Central memory CD8-positive, alpha-beta T cell (primary cell): ENCODE measurements around the gene APP.
"Not testable (repeated sequence)": the region's sequence is repeated elsewhere in the genome, so short reads cannot be mapped to it uniquely, and the experiment has no call there.

ENCODE experiments used
- ATAC-seq: fragments of 150-1000 bp; cut with Tn5 transposase; replicated peaks from 2 replicates; pipeline ENCODE4 v1.10.0; 2022; ENCODE audit warnings: mild to moderate bottlenecking, moderate FRiP score, moderate number of reproducible peaks; ENCODE audit not compliant: poor library complexity, severe bottlenecking; ENCODE audit errors: extremely low read depth
- DNase-seq, 2 donors: peaks; one replicate each; pipeline ENCODE4 v3.0.0; 2021; ENCODE audit warnings: low spot score in 2 of 2
- H3K27ac Mint-ChIP-seq: one replicate; pipeline ENCODE4 v1.8.0; 2022; ENCODE audit warnings: low read depth, mild to moderate bottlenecking, moderate library complexity, mixed read lengths
- H3K27me3 Mint-ChIP-seq: one replicate; pipeline ENCODE4 v1.8.0; 2022; ENCODE audit warnings: mixed read lengths
- H3K36me3 Mint-ChIP-seq: one replicate; pipeline ENCODE4 v1.8.0; 2022; ENCODE audit warnings: mild to moderate bottlenecking, moderate library complexity, mixed read lengths; ENCODE audit not compliant: insufficient read depth
- H3K4me1 Mint-ChIP-seq: one replicate; pipeline ENCODE4 v1.8.0; 2022; ENCODE audit warnings: mixed read lengths
- H3K4me3 Mint-ChIP-seq: one replicate; pipeline ENCODE4 v1.8.0; 2022; ENCODE audit warnings: mild to moderate bottlenecking, moderate library complexity, mixed read lengths
- H3K9me3 Mint-ChIP-seq: one replicate; pipeline ENCODE4 v1.8.0; 2022; ENCODE audit warnings: mixed read lengths

Gene APP

DNA sequence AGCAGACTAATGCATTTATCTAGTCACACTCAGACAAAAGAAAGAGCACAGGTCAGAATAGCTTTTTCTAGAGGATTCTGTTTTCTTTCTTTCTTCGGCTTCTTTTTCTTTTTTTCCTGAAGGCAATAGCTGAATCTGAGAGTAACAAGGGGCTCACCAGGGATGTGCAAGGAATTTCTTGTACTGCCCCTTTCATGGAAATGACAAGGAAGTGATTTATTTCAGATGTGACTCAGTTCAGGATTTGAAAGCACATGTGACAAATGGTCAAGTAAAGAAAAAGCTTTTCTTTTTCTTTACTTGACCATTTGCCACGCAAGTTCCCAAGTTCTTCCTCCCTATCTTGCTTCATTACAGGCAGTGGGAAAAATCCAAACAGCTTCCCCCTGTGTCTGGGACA, 233.8 kb downstream of the APP start:
- Mint-ChIP-seq H3K4me1 (no peaks in the 10 kb centered on the region), H3K36me3 (no peaks in the 10 kb centered on the region), H3K9me3 (no peaks in the 10 kb centered on the region), H3K27me3 (no peaks in the 10 kb centered on the region), H3K4me3 (no peak overlapping the region), H3K27ac (no peak overlapping the region)
- ATAC-seq (no peak), DNase-seq (no peak)

DNA sequence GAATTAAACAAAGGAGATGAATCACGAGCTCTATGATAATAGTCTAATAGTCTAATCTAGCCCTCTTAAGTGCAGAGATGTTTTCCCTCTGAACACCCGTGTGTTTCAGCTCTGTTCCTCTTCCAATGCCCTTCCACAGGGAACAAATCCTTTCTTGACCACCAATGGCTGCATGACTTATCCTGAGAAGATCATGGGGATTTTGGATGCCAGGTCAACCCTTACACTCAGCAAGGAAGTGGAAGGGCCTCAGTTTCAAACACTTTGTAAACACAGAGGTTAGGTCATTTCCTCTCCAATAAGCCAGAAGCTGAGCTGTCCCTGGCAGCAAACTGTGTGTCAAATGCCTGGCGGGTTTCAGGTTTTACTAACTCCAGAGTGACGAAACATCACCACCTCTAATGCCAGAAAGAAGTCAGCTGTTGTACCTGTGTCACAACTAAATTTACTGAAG, 235.8 kb downstream of the APP start:
- no peaks in the 10 kb centered on the region for H3K27me3 Mint-ChIP-seq
- no peak overlapping the region for H3K4me3 Mint-ChIP-seq
- no peak overlapping the region for H3K27ac Mint-ChIP-seq
- ATAC-seq (no peak), DNase-seq (no peak)
- H3K9me3 Mint-ChIP-seq = no peaks in the 10 kb centered on the region
- H3K4me1 Mint-ChIP-seq = no peaks in the 10 kb centered on the region
- H3K36me3 Mint-ChIP-seq = peaks cover 2% of the 10 kb centered on the region

DNA sequence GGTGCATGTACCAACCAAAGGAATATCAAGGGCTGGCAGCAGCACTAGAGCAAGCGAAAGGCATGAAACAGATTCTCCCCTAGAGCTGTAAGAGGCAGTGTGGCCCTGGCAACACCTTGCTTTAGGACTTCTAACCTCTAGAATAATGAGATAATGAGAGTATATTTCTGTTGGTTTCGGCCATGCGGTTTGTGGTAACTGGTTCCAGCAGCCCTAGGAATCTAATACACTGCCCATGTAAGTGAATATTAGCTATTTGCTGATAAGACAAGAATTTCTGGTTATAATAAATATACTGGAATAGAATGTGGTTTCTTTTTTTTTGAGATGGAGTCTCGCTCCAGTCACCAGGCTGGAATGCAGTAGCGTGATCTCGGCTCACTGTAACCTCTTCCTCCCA, 236.4 kb downstream of the APP start:
- no peaks in the 10 kb centered on the region for H3K27me3 Mint-ChIP-seq
- no peaks in the 10 kb centered on the region for H3K4me1 Mint-ChIP-seq
- no peaks in the 10 kb centered on the region for H3K9me3 Mint-ChIP-seq
- DNase-seq = no peak
- peaks cover 2% of the 10 kb centered on the region for H3K36me3 Mint-ChIP-seq
- no peak overlapping the region for H3K4me3 Mint-ChIP-seq
- ATAC-seq = no peak
- no peak overlapping the region for H3K27ac Mint-ChIP-seq

DNA sequence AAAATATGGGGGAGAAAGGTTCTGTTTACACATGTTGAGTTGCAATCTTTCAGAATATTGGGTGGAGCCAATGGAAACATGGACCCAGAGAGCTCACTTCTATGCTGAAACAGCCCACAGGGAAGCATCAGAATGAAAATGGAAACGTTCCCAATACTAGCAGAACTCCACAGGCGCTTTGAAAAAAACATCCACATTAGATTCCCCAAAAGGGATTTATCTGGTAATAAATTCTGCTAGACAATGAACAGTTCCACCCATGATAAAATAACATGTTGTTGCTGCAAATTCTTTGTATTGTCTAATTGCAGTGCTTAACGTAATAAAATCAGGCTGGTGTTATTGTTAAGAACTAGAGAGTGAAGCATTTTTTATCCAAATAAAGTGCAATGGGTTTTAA, 238.8 kb downstream of the APP start:
- H3K27ac Mint-ChIP-seq = no peak overlapping the region
- H3K27me3 Mint-ChIP-seq = no peaks in the 10 kb centered on the region
- H3K36me3 Mint-ChIP-seq = peaks cover 2% of the 10 kb centered on the region
- no peak overlapping the region for H3K4me3 Mint-ChIP-seq
- no peak for ATAC-seq
- no peaks in the 10 kb centered on the region for H3K9me3 Mint-ChIP-seq
- H3K4me1 Mint-ChIP-seq = no peaks in the 10 kb centered on the region
- no peak for DNase-seq

DNA sequence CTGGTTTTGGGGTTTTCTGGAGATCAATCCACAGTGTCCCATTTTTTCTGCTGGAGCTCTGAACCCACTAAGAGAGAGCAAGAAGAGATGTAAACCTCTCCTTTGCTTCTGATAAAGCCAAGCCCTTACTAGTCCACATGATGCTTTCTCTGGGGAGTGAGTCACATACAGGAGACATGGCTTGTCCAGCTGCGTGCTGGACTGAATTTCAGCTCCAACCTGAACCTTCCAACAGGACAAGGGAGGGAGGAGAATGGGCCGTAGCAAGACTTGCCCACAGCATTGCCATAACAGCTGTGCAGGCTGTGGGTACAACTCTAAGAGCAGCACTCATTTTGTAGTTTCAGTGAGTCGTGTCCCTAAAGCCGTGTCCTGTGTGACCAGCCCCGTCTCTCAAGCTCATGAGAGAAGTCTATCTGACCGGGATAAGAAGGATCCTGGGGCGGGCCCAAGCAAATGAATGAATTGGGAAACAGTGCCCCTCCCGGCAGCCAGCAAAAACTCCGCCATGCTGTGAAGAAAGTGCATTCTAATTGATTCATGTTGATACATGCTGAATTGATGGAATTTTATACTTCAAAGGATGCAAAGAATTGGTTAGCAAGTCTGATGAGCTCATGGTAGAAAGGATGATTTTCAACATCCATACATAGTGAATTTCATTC, 240.6 kb downstream of the APP start:
- DNase-seq (no peak), ATAC-seq (no peak)
- no peaks in the 10 kb centered on the region for H3K27me3 Mint-ChIP-seq
- H3K4me1 Mint-ChIP-seq = no peaks in the 10 kb centered on the region
- H3K4me3 Mint-ChIP-seq = no peak overlapping the region
- no peak overlapping the region for H3K27ac Mint-ChIP-seq
- peaks cover 2% of the 10 kb centered on the region for H3K36me3 Mint-ChIP-seq
- H3K9me3 Mint-ChIP-seq = peaks cover 4% of the 10 kb centered on the region

DNA sequence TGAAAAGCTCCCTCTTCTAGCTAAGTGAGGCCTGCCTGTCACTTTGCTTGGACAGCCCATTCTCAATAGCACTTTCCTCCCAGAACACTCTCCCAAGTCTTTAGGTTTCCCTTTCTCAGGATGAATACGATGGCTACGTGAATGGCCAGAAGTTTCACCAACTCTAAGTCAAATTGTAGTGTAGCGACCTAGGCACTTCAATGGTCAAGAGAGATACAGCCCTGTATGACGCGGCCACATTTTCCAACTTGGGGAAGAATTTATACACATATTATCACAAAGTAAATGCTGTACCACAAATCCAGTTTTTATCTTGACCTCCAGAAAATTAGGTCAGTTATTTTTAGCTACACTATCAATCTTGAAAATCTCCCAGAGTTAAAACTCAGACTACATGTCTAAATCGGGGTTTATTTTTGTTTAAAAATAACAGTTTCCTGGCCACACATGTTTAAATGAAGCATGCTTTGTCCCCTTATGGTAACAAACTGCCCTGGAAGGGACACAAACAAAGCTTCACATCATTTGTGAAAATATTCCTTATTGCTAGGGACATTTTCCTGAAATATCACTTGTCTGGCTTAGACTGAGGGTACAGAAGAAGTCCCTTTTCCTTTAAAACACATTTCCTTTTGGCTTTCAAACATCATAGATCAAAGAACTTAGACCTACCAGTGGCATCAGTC, 243.2 kb downstream of the APP start:
- H3K27ac Mint-ChIP-seq = no peak overlapping the region
- no peaks in the 10 kb centered on the region for H3K4me1 Mint-ChIP-seq
- DNase-seq (no peak), ATAC-seq (no peak)
- H3K9me3 Mint-ChIP-seq = peaks cover 5% of the 10 kb centered on the region
- no peak overlapping the region for H3K4me3 Mint-ChIP-seq
- H3K27me3 Mint-ChIP-seq = no peaks in the 10 kb centered on the region
- peaks cover 2% of the 10 kb centered on the region for H3K36me3 Mint-ChIP-seq

DNA sequence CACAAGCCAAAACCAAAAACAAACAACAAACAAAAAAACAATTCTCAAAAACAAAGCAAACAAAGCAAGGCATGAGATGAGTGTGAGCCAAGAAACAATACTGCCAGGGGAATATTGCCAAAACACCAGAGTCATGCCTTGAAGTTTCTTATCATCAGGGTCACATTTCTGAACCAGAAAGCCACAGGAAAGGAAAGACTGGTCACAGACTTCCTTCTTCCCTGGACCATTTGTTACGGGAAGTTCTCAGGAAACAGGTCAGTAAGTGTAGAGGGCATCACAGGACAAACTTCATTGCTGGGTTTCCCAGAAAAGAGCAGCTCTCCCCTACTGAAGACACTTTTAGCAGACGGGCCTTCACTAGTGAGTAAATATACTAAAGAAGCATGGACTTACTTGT, 244.6 kb downstream of the APP start:
- H3K27ac Mint-ChIP-seq = no peak overlapping the region

DNA sequence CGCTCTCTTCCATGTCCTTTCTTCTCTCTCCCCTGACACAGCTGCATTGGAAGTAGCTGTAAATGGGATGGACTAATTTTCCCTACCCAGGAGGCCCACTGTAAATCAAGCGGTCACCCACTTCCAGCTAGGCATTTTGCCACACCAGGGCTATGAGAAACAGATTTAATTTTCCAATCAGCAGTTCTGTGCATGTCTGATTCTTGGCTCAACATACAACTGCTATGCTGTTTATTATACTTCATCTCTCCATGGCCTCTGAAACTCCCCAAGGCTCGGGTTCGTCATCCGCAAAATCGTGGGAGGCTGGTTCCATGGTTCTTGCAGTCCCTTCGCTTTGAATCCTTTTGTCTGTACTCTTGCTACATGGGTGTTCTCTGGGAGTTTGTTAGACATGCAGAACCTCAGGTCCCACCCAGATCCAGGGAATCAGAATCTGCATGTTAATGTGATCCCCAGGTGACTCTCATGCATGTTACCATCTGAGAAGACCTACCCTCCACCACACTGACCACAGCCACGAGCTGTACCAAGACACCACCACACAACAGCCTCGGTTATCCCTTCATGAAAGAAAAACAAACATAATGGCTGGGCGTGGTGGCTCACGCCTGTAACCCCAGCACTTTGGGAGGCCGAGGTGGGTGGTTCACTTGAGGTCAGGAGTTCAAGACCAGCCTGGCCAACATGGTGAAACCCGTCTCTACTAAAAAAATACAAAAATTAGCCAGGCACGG, 245.3 kb downstream of the APP start:
- no peaks in the 10 kb centered on the region for H3K27me3 Mint-ChIP-seq
- no peaks in the 10 kb centered on the region for H3K4me1 Mint-ChIP-seq
- H3K36me3 Mint-ChIP-seq = peaks cover 2% of the 10 kb centered on the region
- no peak for ATAC-seq
- no peak for DNase-seq
- H3K4me3 Mint-ChIP-seq = no peak overlapping the region
- H3K27ac Mint-ChIP-seq = no peak overlapping the region
- H3K9me3 Mint-ChIP-seq = peaks cover 5% of the 10 kb centered on the region

More for the DNA sequence above, 244.6 kb downstream of the APP start:
- Mint-ChIP-seq H3K36me3 (peaks cover 2% of the 10 kb centered on the region), H3K4me1 (no peaks in the 10 kb centered on the region), H3K9me3 (peaks cover 5% of the 10 kb centered on the region), H3K4me3 (no peak overlapping the region), H3K27me3 (no peaks in the 10 kb centered on the region)
- ATAC-seq (no peak), DNase-seq (no peak)

DNA sequence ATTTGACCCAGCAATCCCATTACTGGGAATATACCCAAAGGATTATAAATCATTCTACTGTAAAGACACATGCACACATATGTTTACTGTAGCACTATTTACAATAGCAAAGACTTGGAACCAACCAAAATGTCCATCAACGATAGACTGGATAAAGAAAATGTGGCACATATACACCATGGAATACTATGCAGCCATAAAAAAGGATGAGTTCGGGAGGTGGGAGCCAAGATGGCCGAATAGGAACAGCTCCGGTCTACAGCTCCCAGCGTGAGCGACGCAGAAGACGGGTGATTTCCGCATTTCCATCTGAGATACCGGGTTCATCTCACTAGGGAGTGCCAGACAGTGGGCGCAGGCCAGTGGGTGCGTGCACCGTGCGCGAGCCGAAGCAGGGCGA, 252.4 kb downstream of the APP start:
- not testable (repeated sequence) for DNase-seq, ATAC-seq, H3K27ac Mint-ChIP-seq, H3K4me1 Mint-ChIP-seq, H3K4me3 Mint-ChIP-seq, H3K27me3 Mint-ChIP-seq, H3K36me3 Mint-ChIP-seq
- H3K9me3 Mint-ChIP-seq = peaks cover 10% of the 10 kb centered on the region

DNA sequence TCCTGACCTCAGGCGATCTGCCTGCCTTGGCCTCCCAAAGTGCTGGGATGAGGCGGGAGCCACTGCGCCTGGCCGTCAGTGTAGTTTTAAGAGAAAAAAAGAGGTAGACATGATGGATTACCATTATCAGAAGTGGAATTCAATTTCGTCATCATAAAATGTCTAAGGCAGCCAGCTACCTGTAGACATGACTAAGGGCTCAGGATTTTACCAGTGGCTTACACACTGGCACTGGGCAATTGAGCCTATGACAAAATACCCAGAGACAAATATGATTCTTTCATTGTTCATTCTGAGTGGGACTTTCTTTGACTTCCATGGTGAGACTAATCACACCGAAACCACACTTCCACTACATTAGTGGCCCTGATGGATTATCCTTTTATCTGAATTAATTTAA, 254.3 kb downstream of the APP start:
- H3K27me3 Mint-ChIP-seq = peaks cover 8% of the 10 kb centered on the region
- no peak overlapping the region for H3K27ac Mint-ChIP-seq
- no peaks in the 10 kb centered on the region for H3K36me3 Mint-ChIP-seq
- no peak for ATAC-seq
- no peak for DNase-seq
- no peaks in the 10 kb centered on the region for H3K4me1 Mint-ChIP-seq
- no peak overlapping the region for H3K4me3 Mint-ChIP-seq
- peaks cover 10% of the 10 kb centered on the region for H3K9me3 Mint-ChIP-seq

DNA sequence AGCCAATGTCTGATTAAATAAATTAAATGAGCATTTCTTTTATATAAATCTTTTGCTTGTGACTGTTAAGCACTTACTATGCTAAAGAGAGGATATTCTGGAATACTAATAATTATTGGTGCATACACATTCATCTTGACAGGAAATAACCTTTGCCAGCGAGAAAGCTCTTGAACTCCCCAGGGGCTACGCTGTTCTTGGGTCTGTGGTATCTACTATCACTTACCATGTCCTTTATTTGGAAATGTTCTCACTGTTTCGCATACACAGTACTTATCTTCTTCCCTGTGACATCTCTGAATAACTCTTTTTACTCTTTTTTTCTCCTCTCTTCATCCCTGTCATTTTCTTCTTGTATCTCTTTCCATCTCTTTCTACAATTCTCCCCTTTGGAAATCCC, 257.1 kb downstream of the APP start:
- Mint-ChIP-seq H3K27me3 (peaks cover 8% of the 10 kb centered on the region), H3K4me3 (no peak overlapping the region), H3K36me3 (no peaks in the 10 kb centered on the region), H3K27ac (no peak overlapping the region), H3K9me3 (peaks cover 10% of the 10 kb centered on the region), H3K4me1 (no peaks in the 10 kb centered on the region)
- DNase-seq (no peak), ATAC-seq (no peak)

DNA sequence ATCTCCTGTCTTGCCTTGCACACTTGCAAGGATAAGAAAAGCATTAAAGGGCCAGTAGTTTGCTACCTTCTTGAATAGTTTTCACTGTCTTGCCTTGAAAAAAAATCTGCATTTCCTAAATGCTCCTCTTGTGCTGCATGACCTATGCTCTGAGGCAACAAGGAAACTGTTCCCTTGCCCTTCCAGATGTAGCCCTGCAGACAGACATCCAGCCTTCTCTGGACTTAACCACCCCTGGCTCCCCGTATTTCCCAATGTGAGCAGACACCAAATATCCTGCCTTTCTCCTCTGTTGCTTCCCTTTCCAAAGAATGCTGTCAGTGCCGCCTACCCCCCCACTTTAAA, 258.2 kb downstream of the APP start:
- Mint-ChIP-seq H3K27ac (no peak overlapping the region), H3K4me1 (no peaks in the 10 kb centered on the region), H3K27me3 (peaks cover 8% of the 10 kb centered on the region), H3K4me3 (no peak overlapping the region), H3K36me3 (no peaks in the 10 kb centered on the region), H3K9me3 (peaks cover 6% of the 10 kb centered on the region)
- no peak for DNase-seq
- no peak for ATAC-seq
